CD4-positive, alpha-beta T cell treated with Interleukin-15 for 1 hour (primary cell): ENCODE data around the gene HMSD.

Experiments used
- DNase-seq: peaks from one replicate; pipeline ENCODE4 v3.0.0-alpha.2; 2020

The HMSD gene

DNA sequence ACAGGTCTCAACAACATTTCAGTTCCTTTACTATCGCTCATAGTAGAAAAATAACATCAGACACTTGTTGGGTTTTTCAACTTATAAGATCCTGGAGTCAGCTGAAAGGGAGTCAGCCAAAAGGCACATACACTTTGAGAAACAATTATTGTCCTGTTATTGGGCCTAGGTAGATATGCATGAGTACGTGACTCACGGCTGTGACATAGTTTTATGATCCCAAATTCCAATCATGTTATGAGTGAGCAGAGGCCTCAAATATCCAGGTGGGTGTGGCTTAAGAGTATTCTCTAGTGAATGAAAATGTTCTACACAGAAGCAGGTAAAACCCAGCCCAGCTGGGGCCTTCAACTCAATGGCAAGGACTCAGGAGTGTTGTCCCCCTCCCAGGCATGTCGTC lies 47.9 kb downstream of the HMSD start:
- DNase-seq: no peak

DNA sequence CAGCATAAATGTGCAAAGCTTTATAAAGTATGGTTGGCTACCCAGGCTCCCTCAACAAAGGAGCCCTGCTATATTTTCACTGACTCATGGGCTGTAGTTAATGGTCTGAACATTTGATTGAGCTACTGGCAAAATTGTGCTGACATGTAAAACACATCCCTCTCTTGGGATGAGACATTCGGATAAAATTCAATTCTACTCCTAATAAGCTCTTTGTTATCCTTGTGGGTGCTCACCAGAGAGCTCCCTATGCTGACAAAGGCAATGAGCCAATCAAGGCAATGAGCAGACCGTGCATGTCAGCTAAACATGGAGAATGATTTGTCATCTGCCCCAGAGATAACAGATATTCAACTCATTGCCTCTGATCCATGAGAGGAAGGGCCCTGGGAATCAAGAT lies 48.5 kb downstream of the HMSD start:
- no peak for DNase-seq

DNA sequence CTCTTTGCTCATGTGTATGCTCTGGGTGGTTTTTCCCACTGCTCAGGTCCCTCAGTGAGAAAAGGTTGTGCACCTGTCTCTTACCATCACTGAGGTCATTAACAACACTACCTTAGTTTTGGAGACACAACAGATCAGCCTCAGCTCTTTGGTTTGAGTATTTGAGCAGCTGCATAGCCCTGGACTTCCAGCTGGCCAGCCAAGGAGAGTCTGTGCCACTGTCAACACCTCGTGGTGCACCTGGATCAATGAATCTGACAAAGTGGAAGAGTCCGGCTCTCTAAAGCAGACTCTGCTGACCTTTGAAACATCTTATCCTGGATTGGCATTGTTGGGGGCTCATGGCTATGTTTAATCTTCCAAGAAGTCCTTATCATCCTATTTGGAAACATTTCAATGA lies 50.8 kb downstream of the HMSD start:
- DNase-seq: no peak

DNA sequence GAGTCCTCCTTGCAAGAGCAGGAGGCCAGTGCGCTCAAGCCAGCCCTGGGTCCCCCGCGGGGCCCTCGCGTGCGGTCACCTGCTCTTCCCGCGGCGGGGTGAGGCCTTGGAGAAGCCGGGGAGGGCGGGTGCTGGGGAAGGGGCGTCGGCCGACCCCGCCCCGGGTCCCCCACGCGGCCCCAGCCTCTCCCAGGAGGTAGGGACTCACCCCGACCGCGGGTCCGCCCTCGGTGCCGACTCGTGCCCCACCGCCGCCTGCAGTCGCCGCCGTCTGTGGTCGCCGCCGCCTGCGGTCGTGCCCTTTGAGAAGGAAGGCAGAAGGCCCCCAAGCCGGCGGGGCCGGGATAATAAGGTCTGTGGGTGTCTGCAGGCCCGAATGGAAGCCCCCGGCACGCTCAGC lies 53.5 kb downstream of the HMSD start:
- DNase-seq: no peak

DNA sequence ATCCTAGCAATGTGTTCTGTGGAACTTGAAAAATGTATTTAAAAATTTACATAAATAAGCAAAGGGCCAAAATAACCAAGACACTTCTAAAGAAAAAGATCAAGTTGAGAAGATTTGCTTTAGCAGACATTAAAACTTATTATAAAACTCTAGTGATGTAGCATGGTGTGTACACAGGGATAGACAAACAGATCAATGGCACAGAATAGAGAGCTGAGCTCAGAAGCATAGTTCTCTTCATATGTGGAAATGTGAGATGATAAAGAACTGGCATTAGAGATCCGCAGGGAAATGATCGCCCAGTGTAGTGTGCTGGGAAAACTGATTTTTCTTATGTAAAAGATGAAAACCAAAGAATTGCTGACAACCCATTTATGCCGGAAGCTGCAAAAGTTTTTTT lies 60.2 kb downstream of the HMSD start:
- DNase-seq: no peak
